ENCODE results near the gene GDPD5.
A peak's percentile ranks its signal among the peaks of the same experiment; 100 is the strongest.

GDPD5 gene

DNA sequence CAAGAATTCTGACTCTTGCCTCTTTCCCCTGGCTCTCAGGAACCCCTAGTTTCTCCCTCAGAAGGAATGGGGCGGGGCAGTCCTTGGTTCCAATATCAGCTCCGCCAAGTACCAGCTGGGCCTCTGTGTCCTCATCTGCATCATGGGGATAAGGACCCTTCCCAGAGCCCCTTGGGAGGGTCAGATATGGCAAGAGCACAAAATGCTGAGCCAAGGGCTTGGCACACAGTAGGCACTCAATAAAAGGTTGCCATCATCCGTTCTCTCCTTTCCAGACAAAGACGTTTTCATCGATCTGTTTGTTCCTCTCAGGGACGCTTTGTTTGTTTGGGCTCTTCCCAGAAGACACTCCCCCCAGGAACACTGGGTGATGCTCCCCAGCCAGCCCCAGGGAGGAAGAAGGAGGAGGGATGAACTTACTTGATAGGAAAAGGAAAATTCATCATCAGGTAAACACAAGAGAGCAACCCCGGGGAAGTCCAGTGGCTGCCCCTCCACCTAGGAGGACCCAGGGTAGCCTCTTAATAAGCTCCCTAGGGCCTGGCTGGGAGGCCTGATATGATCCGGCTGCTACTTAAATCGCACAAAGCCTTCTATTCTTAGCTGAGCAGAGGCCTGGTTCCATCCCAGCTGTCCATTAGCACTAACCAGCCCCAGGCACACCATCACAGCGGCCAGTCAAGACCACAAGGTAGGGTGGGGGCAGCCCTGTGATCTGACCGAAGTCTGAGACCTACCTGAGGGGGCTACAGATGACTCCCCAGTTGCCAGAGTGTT, 19.6 kb downstream of the GDPD5 start:
- no peak overlapping the region for H3K4me3 ChIP-seq (ENCODE audit: low read depth, low read length)
- DNase-seq (ENCODE audit: low read depth), result no peak
- TF ChIP-seq, protein P1, sequence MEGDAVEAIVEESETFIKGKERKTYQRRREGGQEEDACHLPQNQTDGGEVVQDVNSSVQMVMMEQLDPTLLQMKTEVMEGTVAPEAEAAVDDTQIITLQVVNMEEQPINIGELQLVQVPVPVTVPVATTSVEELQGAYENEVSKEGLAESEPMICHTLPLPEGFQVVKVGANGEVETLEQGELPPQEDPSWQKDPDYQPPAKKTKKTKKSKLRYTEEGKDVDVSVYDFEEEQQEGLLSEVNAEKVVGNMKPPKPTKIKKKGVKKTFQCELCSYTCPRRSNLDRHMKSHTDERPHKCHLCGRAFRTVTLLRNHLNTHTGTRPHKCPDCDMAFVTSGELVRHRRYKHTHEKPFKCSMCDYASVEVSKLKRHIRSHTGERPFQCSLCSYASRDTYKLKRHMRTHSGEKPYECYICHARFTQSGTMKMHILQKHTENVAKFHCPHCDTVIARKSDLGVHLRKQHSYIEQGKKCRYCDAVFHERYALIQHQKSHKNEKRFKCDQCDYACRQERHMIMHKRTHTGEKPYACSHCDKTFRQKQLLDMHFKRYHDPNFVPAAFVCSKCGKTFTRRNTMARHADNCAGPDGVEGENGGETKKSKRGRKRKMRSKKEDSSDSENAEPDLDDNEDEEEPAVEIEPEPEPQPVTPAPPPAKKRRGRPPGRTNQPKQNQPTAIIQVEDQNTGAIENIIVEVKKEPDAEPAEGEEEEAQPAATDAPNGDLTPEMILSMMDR (IDR thresholded peaks at IDR 0.05; ENCODE audit: control insufficient read depth, extremely low read depth, insufficient read depth), result no peak

DNA sequence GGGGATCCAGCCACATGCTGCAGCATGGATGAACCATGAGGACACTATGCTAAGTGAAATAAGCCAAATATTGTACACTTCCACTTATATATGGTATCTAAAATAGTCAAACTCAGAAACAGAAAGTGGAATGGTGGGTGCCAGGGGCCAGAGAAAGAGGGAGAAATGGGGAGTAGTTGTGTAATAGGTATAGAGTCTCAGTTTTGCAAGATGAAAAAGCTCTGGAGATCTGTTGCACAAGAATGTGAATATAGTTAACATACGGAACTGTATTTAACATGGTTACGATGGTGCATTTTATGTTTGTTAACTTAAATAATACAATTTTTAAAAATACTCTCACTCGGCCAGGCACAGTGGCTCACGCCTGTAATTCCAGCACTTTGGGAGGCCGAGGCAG, 21.2 kb downstream of the GDPD5 start:
- no peak for DNase-seq (ENCODE audit: low read depth)
- no peak overlapping the region for H3K4me3 ChIP-seq (ENCODE audit: low read depth, low read length)
- TF ChIP-seq, protein P1 (IDR thresholded peaks at IDR 0.05; ENCODE audit: control insufficient read depth, extremely low read depth, insufficient read depth), result no peak

DNA sequence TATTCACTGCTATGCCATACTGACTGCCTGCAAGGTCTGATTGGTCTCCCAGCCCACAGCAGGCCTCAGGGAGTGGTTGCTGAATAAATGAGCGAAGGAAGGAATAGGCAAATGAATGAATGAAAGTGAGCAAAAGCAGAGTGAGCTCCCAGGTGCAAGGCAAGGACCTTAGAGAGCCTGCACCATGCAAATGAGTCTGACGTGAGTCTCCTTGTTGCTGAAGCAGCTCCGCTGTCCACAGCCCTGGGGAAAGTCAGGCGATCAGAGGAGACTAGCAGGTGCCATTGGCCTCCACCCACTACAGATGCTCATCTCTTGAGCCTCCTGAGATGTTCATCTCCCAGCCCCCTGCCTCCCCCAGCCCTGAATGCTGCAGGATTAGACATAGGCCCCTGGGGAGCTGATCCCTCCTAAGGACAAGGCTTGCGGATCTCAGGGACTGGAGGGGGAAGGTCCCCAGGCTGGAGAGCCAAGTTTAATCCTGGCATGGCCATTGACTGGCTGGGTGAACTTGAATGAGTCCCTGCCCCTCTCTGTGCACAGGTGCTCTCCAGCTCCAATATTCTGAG, 22.1 kb downstream of the GDPD5 start:
- H3K4me3 ChIP-seq (ENCODE audit: low read depth, low read length), result no peak overlapping the region
- no peak for DNase-seq (ENCODE audit: low read depth)
- TF ChIP-seq, protein P1 (IDR thresholded peaks at IDR 0.05; ENCODE audit: control insufficient read depth, extremely low read depth, insufficient read depth), result no peak

DNA sequence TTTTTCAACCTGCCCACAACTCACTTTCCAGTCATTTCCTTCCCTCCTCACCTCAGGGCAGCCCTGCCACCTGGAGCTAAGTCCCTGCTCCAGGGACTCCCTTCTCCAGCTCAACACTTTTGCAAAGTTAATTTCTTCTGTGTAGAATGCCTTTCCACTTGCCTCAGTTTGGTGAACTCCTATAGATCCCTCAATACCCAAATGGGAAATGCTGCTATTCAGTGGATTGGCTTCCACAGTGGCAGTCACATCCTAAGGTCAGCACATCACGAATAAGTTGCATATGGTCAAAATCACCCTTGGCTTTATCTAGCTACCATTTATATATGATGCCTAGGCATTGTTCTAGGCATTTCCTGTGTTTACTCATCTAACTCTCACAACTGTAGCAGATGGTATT, 23.6 kb downstream of the GDPD5 start:
- TF ChIP-seq, protein P1 (IDR thresholded peaks at IDR 0.05; ENCODE audit: control insufficient read depth, extremely low read depth, insufficient read depth), result no peak
- DNase-seq (ENCODE audit: low read depth), result no peak
- H3K4me3 ChIP-seq (ENCODE audit: low read depth, low read length), result no peak overlapping the region

DNA sequence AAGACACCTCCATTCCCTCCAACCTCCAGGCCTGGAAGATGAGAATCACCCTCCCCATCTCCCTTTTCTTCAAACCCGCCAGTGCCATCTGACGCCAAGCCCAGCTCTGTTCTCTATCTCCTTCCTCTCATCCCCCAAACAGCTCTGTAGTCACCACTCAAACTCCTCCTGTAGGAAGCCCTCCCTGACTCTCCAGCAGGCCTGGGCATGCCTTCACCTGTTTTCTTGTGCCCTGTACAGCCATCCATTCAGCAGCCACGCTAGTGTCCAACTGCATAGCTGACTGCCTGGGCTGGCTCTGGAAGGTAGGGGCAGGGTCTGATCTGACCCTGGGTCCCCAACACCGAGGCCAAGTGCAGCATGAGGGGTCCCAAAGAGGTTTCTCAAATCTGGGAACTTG, 25.0 kb downstream of the GDPD5 start:
- H3K4me3 ChIP-seq (ENCODE audit: low read depth, low read length), result no peak overlapping the region
- TF ChIP-seq, protein P1 (IDR thresholded peaks at IDR 0.05; ENCODE audit: control insufficient read depth, extremely low read depth, insufficient read depth), result no peak
- DNase-seq (ENCODE audit: low read depth), result no peak

DNA sequence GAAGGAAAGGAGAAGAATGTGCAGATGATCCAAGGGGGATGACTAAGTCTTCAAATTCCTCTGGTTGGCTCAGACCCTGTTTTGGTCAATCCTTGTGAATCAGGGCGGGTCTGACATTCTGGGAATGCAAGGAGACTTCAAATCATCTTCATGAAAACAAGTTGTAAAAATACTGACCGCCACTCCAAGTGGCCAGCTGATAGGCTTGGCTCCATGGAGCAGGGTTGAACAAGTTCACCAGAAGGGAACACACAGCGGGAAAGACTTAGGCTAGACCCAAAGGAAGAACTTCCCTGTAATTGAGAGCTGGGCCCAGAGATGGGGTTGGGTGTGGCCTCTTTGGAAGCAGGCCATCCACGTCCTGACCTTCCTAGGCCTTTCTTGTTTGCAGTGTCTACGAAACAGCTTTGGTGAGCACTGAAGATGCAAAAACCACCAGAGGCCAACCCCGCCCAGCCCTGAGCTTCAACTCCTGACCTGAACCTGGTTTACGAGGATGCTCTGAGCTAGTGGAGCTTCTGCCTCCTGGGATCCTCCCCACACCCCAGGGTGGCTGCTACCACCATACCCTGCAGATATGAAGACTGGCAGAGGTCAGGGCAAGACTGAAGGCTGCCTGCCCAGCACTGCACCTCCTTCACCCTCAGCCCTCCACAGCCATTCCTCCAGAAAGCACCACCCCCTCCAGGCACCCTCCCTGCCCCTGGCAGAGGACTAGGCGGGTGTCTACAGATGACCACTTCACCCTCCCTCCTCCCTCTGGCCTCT, 26.1 kb downstream of the GDPD5 start:
- TF ChIP-seq, protein P1 (IDR thresholded peaks at IDR 0.05; ENCODE audit: control insufficient read depth, extremely low read depth, insufficient read depth), result no peak
- DNase-seq (ENCODE audit: low read depth), result peak; percentile 55
- H3K4me3 ChIP-seq (ENCODE audit: low read depth, low read length), result no peak overlapping the region

Data from LNCaP clone FGC (cell line).